WTC11 (cell line): Measurements from ENCODE around the gene UGT1A8. TPM values are rescaled to one million over a fixed set of nuclear protein-coding genes. Genes with fewer than 3 reads are reported as not detected.

Experiments
- ATAC-seq: fragments of 200-7000 bp; cut with Tn5 transposase; 2 replicates; pipeline ENCODE4 v1.10.0; 2021; ENCODE audit warnings: mild to moderate bottlenecking, moderate library complexity
- CTCF ChIA-PET: fragments of 300-600 bp; sonication (Branson Sonifier 250); formaldehyde crosslinking; loops from one replicate; lab custom pipeline; 2021; ENCODE audit warnings: antibody characterized with exemption; lab: Charles Lee
- POLR2A ChIA-PET: fragments of 350-600 bp; sonication (Branson Sonifier 250); formaldehyde crosslinking; loops from one replicate; lab custom pipeline; 2021; ENCODE audit warnings: antibody characterized with exemption; lab: Charles Lee
- DNase-seq: peaks from one replicate; pipeline ENCODE4 v3.0.0; 2021; ENCODE audit warnings: low spot score
- H3K27ac Mint-ChIP-seq: 2 replicates; pipeline ENCODE4 v1.8.0; 2021; ENCODE audit warnings: mixed read lengths
- H3K27me3 Mint-ChIP-seq: 2 replicates; pipeline ENCODE4 v1.8.0; 2021; ENCODE audit warnings: low read depth, mild to moderate bottlenecking, moderate library complexity, mixed read lengths
- H3K36me3 Mint-ChIP-seq: 2 replicates; pipeline ENCODE4 v1.8.0; 2021; ENCODE audit warnings: mixed read lengths
- H3K4me1 Mint-ChIP-seq: 2 replicates; pipeline ENCODE4 v1.8.0; 2022; ENCODE audit warnings: mixed read lengths
- H3K4me3 Mint-ChIP-seq: 2 replicates; pipeline ENCODE4 v1.8.0; 2021; ENCODE audit warnings: mild to moderate bottlenecking, moderate library complexity, mixed read lengths
- H3K9me3 Mint-ChIP-seq: 2 replicates; pipeline ENCODE4 v1.8.0; 2021; ENCODE audit warnings: mixed read lengths
- AR ChIP-seq: fragments of 250-450 bp; sonication (Bioruptor Pico); IDR thresholded peaks from 2 replicates; pipeline ENCODE4 v1.9.0; 2021; ENCODE audit warnings: mild to moderate bottlenecking
- ARID4B ChIP-seq: sonication (generic); formaldehyde crosslinking; IDR thresholded peaks from 2 replicates; pipeline ENCODE4 v1.8.0; 2023; ENCODE audit warnings: missing genetic modification reagents, mild to moderate bottlenecking, borderline replicate concordance
- ATF2 ChIP-seq: sonication (generic); formaldehyde crosslinking; IDR thresholded peaks from 2 replicates; pipeline ENCODE4 v1.8.1; 2022; ENCODE audit warnings: low read depth, missing genetic modification reagents, borderline replicate concordance
- GABPB1 ChIP-seq: sonication (generic); formaldehyde crosslinking; IDR thresholded peaks from 2 replicates; pipeline ENCODE4 v1.8.1; 2023; ENCODE audit warnings: mild to moderate bottlenecking, missing genetic modification reagents
- GRHL2 ChIP-seq: fragments of 250-450 bp; sonication (Bioruptor Pico); IDR thresholded peaks from 2 replicates; pipeline ENCODE4 v1.8.0; 2022; ENCODE audit warnings: mild to moderate bottlenecking, moderate library complexity; ENCODE audit not compliant: insufficient replicate concordance, severe bottlenecking
- HMGA2 ChIP-seq: fragments of 250-450 bp; sonication (Bioruptor Pico); IDR thresholded peaks from 2 replicates; pipeline ENCODE4 v1.4.0; 2021; ENCODE audit warnings: mild to moderate bottlenecking, moderate library complexity
- IRF2 ChIP-seq: sonication (generic); formaldehyde crosslinking; IDR thresholded peaks from 2 replicates; pipeline ENCODE4 v1.8.0; 2022; ENCODE audit warnings: low read depth, missing genetic modification reagents, borderline replicate concordance
- KAT7 ChIP-seq: sonication (generic); formaldehyde crosslinking; IDR thresholded peaks from 2 replicates; pipeline ENCODE4 v1.8.1; 2023; ENCODE audit warnings: missing genetic modification reagents, mild to moderate bottlenecking, borderline replicate concordance
- MAX ChIP-seq: sonication (generic); formaldehyde crosslinking; IDR thresholded peaks from 2 replicates; pipeline ENCODE4 v1.8.0; 2022; ENCODE audit warnings: mild to moderate bottlenecking, missing genetic modification reagents
- MXD4 ChIP-seq: fragments of 250-450 bp; sonication (Bioruptor Pico); IDR thresholded peaks from 2 replicates; pipeline ENCODE4 v1.8.0; 2021; ENCODE audit warnings: mild to moderate bottlenecking, moderate library complexity, borderline replicate concordance
- NFYB ChIP-seq: sonication (generic); formaldehyde crosslinking; conservative IDR thresholded peaks from 2 replicates; pipeline ENCODE4 v1.8.0; 2022; ENCODE audit warnings: low read depth, missing genetic modification reagents
- NR1H2 ChIP-seq: sonication (generic); formaldehyde crosslinking; IDR thresholded peaks from 2 replicates; pipeline ENCODE4 v1.9.0; 2021; ENCODE audit warnings: mild to moderate bottlenecking, moderate library complexity, missing genetic modification reagents
- OVOL2 ChIP-seq: fragments of 250-450 bp; sonication (Bioruptor Pico); IDR thresholded peaks from 2 replicates; pipeline ENCODE4 v1.9.0; 2021; ENCODE audit warnings: mild to moderate bottlenecking, borderline replicate concordance
- RORB ChIP-seq: fragments of 250-450 bp; sonication (Bioruptor Pico); IDR thresholded peaks from 2 replicates; pipeline ENCODE4 v1.9.0; 2021; ENCODE audit warnings: mild to moderate bottlenecking
- TEAD1 ChIP-seq: sonication (generic); formaldehyde crosslinking; IDR thresholded peaks from 2 replicates; pipeline ENCODE4 v1.8.0; 2022; ENCODE audit warnings: mild to moderate bottlenecking, missing genetic modification reagents
- TEAD4 ChIP-seq: sonication (generic); formaldehyde crosslinking; IDR thresholded peaks from 2 replicates; pipeline ENCODE4 v1.8.0; 2022; ENCODE audit warnings: mild to moderate bottlenecking, missing genetic modification reagents
- ZBTB21 ChIP-seq: sonication (generic); formaldehyde crosslinking; IDR thresholded peaks from 2 replicates; pipeline ENCODE4 v1.8.1; 2023; ENCODE audit warnings: mild to moderate bottlenecking, missing genetic modification reagents, borderline replicate concordance
- ZNF232 ChIP-seq: sonication (generic); formaldehyde crosslinking; IDR thresholded peaks from 2 replicates; pipeline ENCODE4 v1.8.0; 2022; ENCODE audit warnings: mild to moderate bottlenecking, missing genetic modification reagents
- ZNF396 ChIP-seq: fragments of 250-450 bp; sonication (Bioruptor Pico); IDR thresholded peaks from 2 replicates; pipeline ENCODE4 v1.8.0; 2021; ENCODE audit warnings: mild to moderate bottlenecking, moderate library complexity, borderline replicate concordance
- ZNF423 ChIP-seq: fragments of 250-450 bp; sonication (Bioruptor Pico); IDR thresholded peaks from 2 replicates; pipeline ENCODE4 v2.1.2; 2022; ENCODE audit warnings: mild to moderate bottlenecking, moderate library complexity
- ZNF425 ChIP-seq: fragments of 250-450 bp; sonication (Bioruptor Pico); conservative IDR thresholded peaks from 2 replicates; pipeline ENCODE4 v1.9.0; 2021; ENCODE audit warnings: mild to moderate bottlenecking
- ZNF512 ChIP-seq: sonication (generic); formaldehyde crosslinking; IDR thresholded peaks from 2 replicates; pipeline ENCODE4 v1.8.1; 2022; ENCODE audit warnings: missing genetic modification reagents, borderline replicate concordance
- total RNA-seq: library from RNA; stranded (reverse); gene quantifications from 3 replicates; pipeline ENCODE4 v1.2.3, GENCODE V29; 2021

The UGT1A8 gene
- total RNA-seq, 1 experiment from 2014 or later: 0.13 TPM

- H3K27me3 Mint-ChIP-seq: peaks cover 12% of the 10 kb centered on the region; the same call in 1 of the 2 replicates
- no peak within 1 kb of the TSS for H3K4me3 Mint-ChIP-seq
- POLR2A ChIA-PET: interaction anchor here (0.6 kb wide), 1 partner anchor 1223 kb away, joined by 3 read pairs; no protein-coding TSS in a partner anchor
- TF ChIP-seq GRHL2 (CRISPR knock-in tag) (no peak), RORB (CRISPR knock-in tag) (no peak), MAX (CRISPR knock-in tag) (no peak), OVOL2 (CRISPR knock-in tag) (no peak), TEAD1 (CRISPR knock-in tag) (no peak), NFYB (CRISPR knock-in tag) (no peak), IRF2 (CRISPR knock-in tag) (no peak), TEAD4 (CRISPR knock-in tag) (no peak), ATF2 (CRISPR knock-in tag) (no peak), AR (CRISPR knock-in tag) (no peak), GABPB1 (CRISPR knock-in tag) (no peak), MXD4 (CRISPR knock-in tag) (no peak), ZBTB21 (CRISPR knock-in tag) (no peak), NR1H2 (CRISPR knock-in tag) (no peak), KAT7 (CRISPR knock-in tag) (no peak), ZNF423 (no peak), ZNF425 (CRISPR knock-in tag) (no peak)
- H3K4me1 Mint-ChIP-seq: no peaks in the 10 kb centered on the region
- H3K27ac Mint-ChIP-seq: no peak within 1 kb of the TSS
- DNase-seq (no peak), ATAC-seq (no peak)
- CTCF ChIA-PET: interaction anchor here (0.9 kb wide), 1 partner anchor 30 kb away, joined by 3 read pairs; no protein-coding TSS in a partner anchor
- no peaks in the 10 kb centered on the region for H3K9me3 Mint-ChIP-seq
- H3K36me3 Mint-ChIP-seq: no peaks in the 10 kb centered on the region
Measured at GRCh38 chr2:233681521-233682099, 64.2 kb downstream of the UGT1A8 start, which contains the start of gene UGT1A7. TSS of gene UGT1A7 (plus strand) at chr2:233681901. CDS start at chr2:233681938, 37 bp downstream.

- H3K4me1 Mint-ChIP-seq: peaks cover 10% of the 10 kb centered on the region; the same call in 1 of the 2 replicates
- TF ChIP-seq ARID4B (CRISPR knock-in tag) (no peak), ZNF232 (CRISPR knock-in tag) (no peak), ZNF512 (CRISPR knock-in tag) (no peak), HMGA2 (CRISPR knock-in tag) (no peak), ZNF396 (no peak)
Measured at GRCh38 chr2:233684640-233685039, 67.2 kb downstream of the UGT1A8 start.

More at GRCh38 chr2:233684640-233685039, 67.2 kb downstream of the UGT1A8 start:
- DNase-seq (no peak), ATAC-seq (no peak)
- 0 out of 2 replicates have a peak, but pooled peaks cover 4% of the 10 kb centered on the region for H3K9me3 Mint-ChIP-seq
- CTCF ChIA-PET: no interaction called here
- peaks cover 4% of the 10 kb centered on the region; the same call in 1 of the 2 replicates for H3K27me3 Mint-ChIP-seq
- H3K36me3 Mint-ChIP-seq: no peaks in the 10 kb centered on the region
- H3K27ac Mint-ChIP-seq: no peak overlapping the region
- no peak overlapping the region for H3K4me3 Mint-ChIP-seq
- POLR2A ChIA-PET: no interaction called here
